Activated naive CD8-positive, alpha-beta T cell treated with anti-CD3 and anti-CD28 coated beads, Interleukin-2, amount 50 U/mL, for 24 hours (primary cell): ENCODE data around the gene PROK1.

Source experiments
- ATAC-seq: fragments of 150-1000 bp; cut with Tn5 transposase; one replicate; pipeline ENCODE4 v1.10.0; 2021
- DNase-seq: peaks from one replicate; pipeline ENCODE4 v3.0.0; 2021
- H3K27ac Mint-ChIP-seq: one replicate; pipeline ENCODE4 v1.8.0; 2021; ENCODE audit warnings: mild to moderate bottlenecking, mixed read lengths
- H3K27me3 Mint-ChIP-seq: one replicate; pipeline ENCODE4 v1.8.0; 2021; ENCODE audit warnings: mixed read lengths
- H3K36me3 Mint-ChIP-seq: one replicate; pipeline ENCODE4 v1.8.0; 2021; ENCODE audit warnings: low read depth, mixed read lengths
- H3K4me1 Mint-ChIP-seq: one replicate; pipeline ENCODE4 v1.8.0; 2021; ENCODE audit warnings: mixed read lengths
- H3K4me3 Mint-ChIP-seq: one replicate; pipeline ENCODE4 v1.8.0; 2021; ENCODE audit warnings: mild to moderate bottlenecking, moderate library complexity, mixed read lengths
- H3K9me3 Mint-ChIP-seq: one replicate; pipeline ENCODE4 v1.8.0; 2021; ENCODE audit warnings: mixed read lengths

Gene PROK1

DNA sequence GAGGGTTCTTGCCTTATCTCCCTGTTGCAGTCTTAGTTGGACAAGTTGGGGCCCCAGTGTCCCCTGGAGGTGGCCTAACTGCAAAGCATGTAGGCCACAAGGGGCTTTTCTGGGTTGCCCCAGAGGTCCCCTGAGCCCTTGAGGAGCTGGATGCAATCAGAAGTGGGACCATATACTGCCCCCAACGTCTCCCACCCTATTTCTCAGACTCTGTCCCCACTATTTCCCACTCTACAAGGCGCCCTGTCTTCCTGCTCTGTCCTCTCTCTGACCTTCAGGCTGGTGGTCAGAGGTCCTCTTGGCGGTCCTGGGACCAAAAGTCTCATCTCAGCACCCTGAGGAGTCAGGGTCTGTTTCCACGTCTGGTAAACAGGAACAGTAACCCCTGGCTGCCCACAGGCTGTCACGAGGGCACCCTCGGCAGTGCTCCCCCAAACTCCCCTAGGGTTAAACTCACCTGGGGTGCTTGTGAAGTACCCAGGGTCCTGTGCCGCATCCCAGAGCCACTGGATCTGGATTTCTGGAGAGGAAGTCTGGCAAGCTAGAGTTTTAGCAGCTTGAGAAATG lies 14.9 kb downstream of the PROK1 start:
- no peaks in the 10 kb centered on the region for H3K9me3 Mint-ChIP-seq
- H3K4me3 Mint-ChIP-seq, result no peak overlapping the region
- H3K4me1 Mint-ChIP-seq, result no peaks in the 10 kb centered on the region
- peaks cover 4% of the 10 kb centered on the region for H3K27me3 Mint-ChIP-seq
- DNase-seq, result no peak
- H3K36me3 Mint-ChIP-seq, result no peaks in the 10 kb centered on the region
- no peak overlapping the region for H3K27ac Mint-ChIP-seq
- ATAC-seq, result no peak

DNA sequence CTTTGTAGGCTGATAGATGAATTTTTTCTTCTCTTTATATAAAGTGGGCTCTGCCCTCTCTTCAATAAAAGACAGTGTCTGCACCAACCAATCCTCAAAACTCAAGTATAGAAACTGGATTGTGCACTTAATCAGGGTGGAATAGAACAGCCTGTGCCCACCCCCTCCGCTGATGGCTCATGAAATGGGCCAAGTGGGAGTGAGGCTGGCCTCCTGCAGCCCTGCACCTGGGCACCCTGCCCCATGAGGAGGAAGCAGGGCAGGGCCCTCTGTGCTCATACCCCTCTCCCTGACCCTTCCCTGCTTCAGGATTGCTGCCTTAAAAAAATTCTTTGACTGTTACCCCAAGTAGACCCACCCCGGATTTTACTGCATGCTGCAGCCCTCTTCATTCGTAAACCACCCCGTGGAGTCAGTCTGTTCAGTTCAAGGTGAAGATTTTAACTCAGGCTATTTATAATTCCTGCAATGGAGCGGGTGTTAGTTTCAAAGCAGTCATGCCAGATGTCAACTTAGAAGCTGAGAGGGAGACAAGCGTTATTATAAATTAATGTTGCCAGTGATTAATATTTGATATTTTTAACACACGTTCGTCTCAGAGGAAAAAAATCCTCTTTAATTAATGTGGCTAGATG lies 15.8 kb downstream of the PROK1 start:
- Mint-ChIP-seq H3K4me3 (no peak overlapping the region), H3K36me3 (no peaks in the 10 kb centered on the region), H3K4me1 (no peaks in the 10 kb centered on the region), H3K9me3 (no peaks in the 10 kb centered on the region), H3K27me3 (peaks cover 4% of the 10 kb centered on the region), H3K27ac (no peak overlapping the region)
- ATAC-seq (no peak), DNase-seq (no peak)

DNA sequence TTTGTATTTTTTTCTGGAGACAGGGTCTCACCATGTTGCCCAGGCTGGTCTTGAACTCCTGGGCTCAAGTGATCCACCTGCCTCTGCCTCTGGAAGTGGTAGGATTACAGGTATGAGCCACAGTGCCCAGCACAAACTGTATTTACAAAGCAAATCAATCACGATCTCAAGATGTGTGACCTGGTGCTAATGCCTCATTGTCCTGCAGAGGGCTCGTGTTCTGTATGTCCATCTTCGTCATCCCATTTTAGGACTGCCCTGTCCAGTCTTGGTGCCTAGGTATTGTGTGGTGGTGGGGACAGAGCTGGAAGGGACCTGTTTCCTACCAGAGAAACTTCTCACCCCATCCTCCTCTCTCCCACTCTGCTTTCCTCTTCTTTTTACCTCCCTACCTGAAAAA lies 20.2 kb downstream of the PROK1 start:
- Mint-ChIP-seq H3K4me3 (no peak overlapping the region), H3K4me1 (no peaks in the 10 kb centered on the region), H3K9me3 (no peaks in the 10 kb centered on the region), H3K27ac (no peak overlapping the region), H3K36me3 (no peaks in the 10 kb centered on the region), H3K27me3 (peaks cover 7% of the 10 kb centered on the region)
- DNase-seq (no peak), ATAC-seq (no peak)

DNA sequence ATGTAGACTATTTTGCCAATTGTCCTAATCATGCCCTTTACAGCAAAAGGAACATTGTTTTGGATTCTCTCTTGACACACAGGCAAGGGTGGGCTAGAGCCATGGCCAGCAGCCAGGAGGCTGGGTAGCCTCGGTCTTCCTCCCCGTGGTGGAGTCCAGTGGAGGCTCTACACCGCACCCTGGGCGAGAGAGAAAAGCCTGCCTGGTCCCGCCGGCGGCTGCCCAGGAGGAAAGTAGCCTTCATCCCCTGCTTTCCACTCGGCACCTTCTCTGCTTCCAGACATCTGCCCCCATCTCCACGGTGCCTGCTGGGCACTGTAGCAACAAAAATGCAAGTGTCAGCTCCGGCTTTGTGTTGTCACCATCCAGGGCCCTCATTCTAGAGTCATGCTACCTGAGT lies 21.6 kb downstream of the PROK1 start:
- Mint-ChIP-seq H3K27me3 (peaks cover 7% of the 10 kb centered on the region), H3K4me3 (no peak overlapping the region), H3K4me1 (peaks cover 4% of the 10 kb centered on the region), H3K36me3 (no peaks in the 10 kb centered on the region), H3K27ac (no peak overlapping the region), H3K9me3 (no peaks in the 10 kb centered on the region)
- ATAC-seq (no peak), DNase-seq (no peak)

DNA sequence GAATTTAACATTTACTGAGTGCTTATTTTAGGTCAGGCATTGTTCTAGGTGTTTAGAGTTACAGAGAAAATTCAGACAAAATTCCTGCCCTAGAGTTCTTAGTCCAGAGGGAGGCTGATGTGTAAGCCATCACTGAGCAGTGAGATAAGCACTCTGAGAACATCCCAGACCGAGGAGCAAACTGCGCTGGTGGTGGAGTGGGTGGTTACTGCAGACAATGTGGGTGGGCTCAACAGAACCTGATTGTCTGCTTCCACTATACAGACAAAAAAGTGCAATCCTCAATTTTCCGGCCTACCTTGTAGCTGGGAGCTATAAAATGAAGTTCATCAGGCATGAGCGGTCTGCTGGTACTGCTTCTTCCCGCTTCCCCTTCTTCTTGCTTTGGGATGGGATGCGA lies 23.5 kb downstream of the PROK1 start:
- no peak for ATAC-seq
- Mint-ChIP-seq H3K9me3 (no peaks in the 10 kb centered on the region), H3K36me3 (no peaks in the 10 kb centered on the region), H3K27ac (no peak overlapping the region), H3K27me3 (peaks cover 5% of the 10 kb centered on the region), H3K4me1 (peaks cover 6% of the 10 kb centered on the region), H3K4me3 (no peak overlapping the region)
- DNase-seq, result no peak

DNA sequence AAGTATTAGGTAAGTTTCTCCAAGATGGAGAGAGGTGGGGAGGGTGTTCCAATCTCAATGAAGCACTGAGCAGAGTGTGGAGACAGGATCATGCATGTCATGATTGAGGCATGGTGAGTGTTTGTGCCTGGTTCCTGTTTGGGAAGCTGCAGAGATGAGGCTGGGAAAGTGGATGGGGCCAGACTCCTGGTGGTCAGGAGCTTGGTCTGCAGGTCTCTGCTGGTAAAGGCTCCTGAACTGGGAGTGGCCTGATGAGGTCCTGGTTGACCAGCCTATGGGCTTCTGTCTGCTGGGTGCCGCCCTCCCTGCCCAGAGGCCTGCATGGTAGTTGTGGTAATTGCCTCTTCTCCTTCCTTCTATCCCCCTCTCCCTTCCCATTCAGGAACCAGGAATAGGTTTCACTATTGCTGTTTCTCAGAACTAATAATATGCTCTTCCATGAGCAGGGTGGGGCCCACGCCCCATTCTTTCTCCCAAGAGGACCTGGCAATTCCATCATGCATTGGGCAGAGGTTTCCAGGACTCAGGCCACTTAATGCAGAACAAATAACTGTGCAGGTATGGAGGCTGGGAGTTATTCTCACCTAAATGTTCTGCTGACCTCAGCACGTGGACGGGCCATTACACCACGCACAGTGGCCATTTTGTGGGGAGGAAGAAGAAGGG lies 24.5 kb downstream of the PROK1 start:
- no peaks in the 10 kb centered on the region for H3K9me3 Mint-ChIP-seq
- peaks cover 6% of the 10 kb centered on the region for H3K4me1 Mint-ChIP-seq
- H3K4me3 Mint-ChIP-seq, result no peak overlapping the region
- H3K36me3 Mint-ChIP-seq, result no peaks in the 10 kb centered on the region
- H3K27me3 Mint-ChIP-seq, result peaks cover 5% of the 10 kb centered on the region
- no peak overlapping the region for H3K27ac Mint-ChIP-seq
- no peak for ATAC-seq
- DNase-seq, result no peak

DNA sequence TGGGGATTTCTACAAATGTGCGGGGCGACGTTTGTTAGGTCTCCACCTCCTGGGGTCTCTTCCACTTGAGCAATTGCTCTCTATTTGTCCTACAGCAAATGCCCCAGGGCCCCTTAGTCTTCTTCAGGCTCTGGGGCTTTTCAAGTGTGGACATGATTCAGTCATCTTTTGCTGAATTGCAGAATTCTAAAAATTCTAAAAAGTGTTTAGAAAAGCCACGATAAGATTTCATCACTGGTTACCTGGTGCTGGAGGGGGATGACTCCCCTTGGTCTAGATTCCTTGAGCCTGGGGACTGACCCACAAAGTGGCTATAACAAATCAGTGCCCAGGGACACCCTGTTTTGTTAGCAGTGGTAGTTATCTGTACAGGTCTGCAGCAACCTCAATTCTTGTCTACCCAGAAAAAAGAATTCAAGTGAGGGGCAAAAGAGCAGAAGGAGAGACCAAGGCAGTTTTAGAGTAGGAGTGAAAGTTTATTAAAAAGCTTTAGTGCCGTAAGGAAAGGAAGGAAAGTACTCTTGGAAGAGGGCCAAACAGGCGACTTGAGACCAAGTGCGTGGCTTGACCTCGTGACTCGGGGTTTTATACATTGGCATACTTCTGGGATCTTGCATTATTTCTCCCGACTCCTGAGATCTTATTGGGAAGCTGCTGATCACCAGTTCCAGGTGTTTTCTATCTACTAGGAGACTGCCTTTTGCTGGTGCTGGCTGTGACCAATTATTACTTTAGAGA lies 25.2 kb downstream of the PROK1 start:
- H3K27ac Mint-ChIP-seq, result no peak overlapping the region
- ATAC-seq, result no peak
- no peak overlapping the region for H3K4me3 Mint-ChIP-seq
- H3K36me3 Mint-ChIP-seq, result no peaks in the 10 kb centered on the region
- peaks cover 6% of the 10 kb centered on the region for H3K4me1 Mint-ChIP-seq
- H3K9me3 Mint-ChIP-seq, result no peaks in the 10 kb centered on the region
- no peak for DNase-seq
- H3K27me3 Mint-ChIP-seq, result peaks cover 2% of the 10 kb centered on the region

DNA sequence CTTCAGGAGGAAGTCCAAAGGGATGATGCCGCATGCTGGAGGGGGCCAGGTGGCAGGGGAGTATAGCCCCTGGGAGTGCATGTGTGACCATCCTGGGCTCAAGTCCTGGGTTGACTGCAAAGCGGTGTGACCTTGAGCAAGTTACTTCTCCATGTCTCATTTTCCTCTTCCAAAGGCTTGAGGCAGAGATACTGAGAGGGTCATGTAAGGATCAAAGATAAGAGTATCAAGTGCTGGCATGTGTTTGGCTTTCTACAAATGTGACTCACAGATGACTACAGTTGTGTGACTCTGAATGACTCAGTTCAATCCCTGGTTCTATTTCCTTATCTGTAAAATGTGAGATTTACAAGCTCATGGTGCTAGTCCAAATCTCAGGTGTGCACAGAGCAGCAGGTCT lies 26.1 kb downstream of the PROK1 start:
- H3K4me1 Mint-ChIP-seq, result peaks cover 6% of the 10 kb centered on the region
- H3K27me3 Mint-ChIP-seq, result peaks cover 2% of the 10 kb centered on the region
- DNase-seq, result no peak
- no peaks in the 10 kb centered on the region for H3K36me3 Mint-ChIP-seq
- peak; percentile 83 for ATAC-seq
- H3K4me3 Mint-ChIP-seq, result no peak overlapping the region
- no peak overlapping the region for H3K27ac Mint-ChIP-seq
- no peaks in the 10 kb centered on the region for H3K9me3 Mint-ChIP-seq

DNA sequence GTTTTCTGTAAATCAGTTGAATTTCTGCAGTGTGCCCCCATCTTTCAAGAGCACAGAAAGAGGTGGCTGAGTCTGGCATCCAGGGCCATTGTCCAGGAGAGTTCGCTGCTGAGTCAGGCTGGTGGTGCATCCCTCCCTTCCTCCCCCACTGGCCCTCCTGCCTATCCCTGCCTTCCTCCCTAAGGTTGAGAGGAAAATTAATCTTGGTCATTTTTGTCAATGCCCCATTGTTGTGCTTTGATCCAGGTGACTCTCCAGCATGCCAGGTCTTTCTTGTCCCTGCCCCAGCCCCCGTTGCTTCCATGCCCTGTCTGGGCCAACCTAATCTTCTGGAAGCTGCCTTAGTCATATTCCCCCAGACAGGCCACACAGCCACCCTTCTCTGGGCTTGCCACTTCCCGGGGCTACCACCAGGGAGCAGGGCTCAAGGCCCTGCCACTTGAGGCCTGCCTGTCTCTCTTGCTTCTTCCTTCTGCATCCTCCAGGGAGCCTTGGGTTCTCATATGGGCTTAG lies 26.6 kb downstream of the PROK1 start:
- Mint-ChIP-seq H3K4me3 (no peak overlapping the region), H3K27ac (no peak overlapping the region), H3K27me3 (peaks cover 2% of the 10 kb centered on the region), H3K4me1 (peaks cover 6% of the 10 kb centered on the region), H3K9me3 (no peaks in the 10 kb centered on the region), H3K36me3 (no peaks in the 10 kb centered on the region)
- no peak for DNase-seq
- ATAC-seq, result no peak

DNA sequence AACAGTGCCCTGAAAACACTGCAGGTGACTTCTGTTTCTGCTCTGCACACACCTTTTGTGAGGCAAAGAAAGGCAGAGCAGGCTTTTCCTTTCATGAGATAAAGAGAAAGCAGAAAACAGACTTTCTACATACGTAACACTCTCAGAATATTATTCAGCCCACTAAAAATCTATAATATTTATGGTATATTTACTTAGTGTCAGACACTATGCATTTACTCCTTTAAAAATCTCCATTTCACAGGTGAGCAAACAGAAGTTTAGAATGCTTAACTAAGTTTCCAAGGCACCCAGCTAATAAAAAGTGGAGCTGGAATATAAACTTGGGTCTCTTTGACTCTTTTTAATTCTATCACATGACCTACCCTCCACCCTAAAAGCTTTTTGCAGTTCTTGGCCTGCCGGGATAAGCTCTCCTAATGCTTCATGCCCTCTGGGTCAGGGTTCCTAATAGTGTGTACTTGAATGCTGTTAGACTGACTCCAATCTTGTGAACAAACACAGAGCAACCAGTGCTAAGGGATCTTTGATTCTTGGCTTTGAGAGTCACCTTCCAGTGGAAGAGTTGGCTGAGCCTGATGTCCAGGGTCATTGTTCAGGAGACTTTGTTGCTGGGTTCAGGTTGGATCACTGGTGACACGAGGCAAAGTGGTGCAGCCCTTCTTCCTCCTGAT lies 27.2 kb downstream of the PROK1 start:
- H3K9me3 Mint-ChIP-seq, result no peaks in the 10 kb centered on the region
- ATAC-seq, result no peak
- DNase-seq, result no peak
- H3K27me3 Mint-ChIP-seq, result peaks cover 2% of the 10 kb centered on the region
- H3K27ac Mint-ChIP-seq, result no peak overlapping the region
- no peak overlapping the region for H3K4me3 Mint-ChIP-seq
- no peaks in the 10 kb centered on the region for H3K36me3 Mint-ChIP-seq
- H3K4me1 Mint-ChIP-seq, result peaks cover 6% of the 10 kb centered on the region

DNA sequence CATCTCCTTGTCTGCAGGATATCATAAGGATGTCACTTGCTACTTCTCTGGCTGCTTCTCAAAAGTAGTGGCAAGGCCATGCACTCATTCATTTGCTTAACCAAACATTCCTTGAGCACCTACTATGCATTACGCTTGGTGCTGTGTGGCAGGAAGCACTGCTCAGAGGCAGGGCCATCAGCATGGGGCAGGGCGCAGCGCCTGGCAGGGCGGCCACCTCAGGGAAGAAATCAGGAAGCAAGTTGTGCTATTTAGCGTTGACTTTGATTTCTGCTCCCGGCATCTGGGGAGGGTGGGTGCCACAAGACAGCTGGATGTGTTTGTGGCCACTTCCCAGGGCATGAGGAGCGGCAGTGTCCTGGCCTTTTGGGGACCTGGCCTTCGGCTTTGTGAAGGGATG lies 27.9 kb downstream of the PROK1 start:
- H3K4me3 Mint-ChIP-seq, result no peak overlapping the region
- H3K4me1 Mint-ChIP-seq, result peaks cover 8% of the 10 kb centered on the region
- no peak for ATAC-seq
- no peak for DNase-seq
- H3K27ac Mint-ChIP-seq, result no peak overlapping the region
- H3K27me3 Mint-ChIP-seq, result peaks cover 7% of the 10 kb centered on the region
- no peaks in the 10 kb centered on the region for H3K36me3 Mint-ChIP-seq
- no peaks in the 10 kb centered on the region for H3K9me3 Mint-ChIP-seq

DNA sequence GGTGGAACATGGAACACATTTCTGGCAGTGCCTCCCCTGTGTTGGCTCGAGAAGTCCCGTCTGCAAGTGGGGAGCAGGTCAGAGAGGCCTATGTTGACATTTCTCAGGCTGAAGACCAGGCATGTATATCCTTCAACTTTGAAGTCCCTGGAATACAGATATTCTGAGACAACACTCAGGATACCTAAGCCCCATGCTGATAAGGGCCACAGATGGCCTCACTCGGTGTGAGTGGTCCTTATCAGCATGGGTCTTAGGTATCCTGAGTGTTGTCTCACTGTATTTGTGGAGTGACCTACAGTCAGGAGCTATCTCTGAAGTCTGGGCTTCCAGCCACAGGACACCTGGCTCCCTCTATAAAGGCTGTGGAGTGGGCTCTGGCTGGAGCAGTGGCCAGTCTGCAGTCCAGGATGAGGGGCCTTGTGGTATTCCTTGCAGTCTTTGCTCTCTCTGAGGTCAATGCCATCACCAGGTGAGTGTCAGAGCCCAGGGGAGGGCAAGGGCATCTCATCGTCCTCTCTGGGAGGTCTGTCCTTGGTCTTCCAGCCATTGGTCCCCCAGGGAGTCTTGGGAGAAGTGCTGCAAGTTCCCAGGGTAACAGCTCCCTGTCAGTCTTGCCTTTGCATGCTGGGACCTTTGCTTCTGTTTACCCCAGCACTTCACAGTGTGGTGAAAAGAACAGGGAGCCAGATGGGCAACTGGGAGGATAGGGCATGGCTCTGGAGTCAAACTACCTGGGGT lies 29.6 kb downstream of the PROK1 start:
- Mint-ChIP-seq H3K27me3 (peaks cover 10% of the 10 kb centered on the region), H3K4me3 (no peak overlapping the region), H3K27ac (no peak overlapping the region), H3K9me3 (no peaks in the 10 kb centered on the region), H3K36me3 (no peaks in the 10 kb centered on the region), H3K4me1 (peaks cover 8% of the 10 kb centered on the region)
- ATAC-seq (no peak), DNase-seq (no peak)

DNA sequence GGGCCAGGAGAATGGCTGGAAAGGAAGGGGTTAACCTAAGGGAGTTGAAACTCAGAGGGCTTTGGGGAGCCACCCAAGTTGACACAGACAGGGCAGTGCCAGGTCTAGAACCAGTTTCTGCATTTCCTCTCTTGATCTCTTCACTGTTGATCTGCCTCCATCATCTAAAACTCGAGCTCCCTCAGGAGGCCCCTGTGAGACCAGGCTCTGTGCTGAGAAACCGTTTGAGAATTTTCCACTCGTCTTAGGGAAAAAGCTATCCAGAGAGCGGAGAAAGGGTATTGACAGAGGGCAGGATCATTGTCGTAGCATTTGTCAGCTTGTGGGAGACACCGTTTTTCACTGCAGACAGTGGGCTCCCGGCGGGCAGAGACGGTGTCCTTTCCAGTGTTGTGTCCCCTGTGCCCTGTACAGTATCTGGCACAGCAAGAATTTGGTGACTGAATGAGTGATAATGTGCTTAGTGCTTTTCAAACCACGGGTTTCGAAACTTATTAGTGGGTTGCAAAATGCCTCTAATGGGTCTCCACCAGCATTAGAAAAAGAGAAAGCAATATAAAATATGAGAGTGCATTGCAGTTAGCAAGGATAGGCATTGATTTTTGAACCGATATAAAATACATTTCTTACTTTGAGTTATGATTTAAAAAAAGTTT lies 31.1 kb downstream of the PROK1 start:
- H3K4me3 Mint-ChIP-seq, result no peak overlapping the region
- H3K27ac Mint-ChIP-seq, result no peak overlapping the region
- no peaks in the 10 kb centered on the region for H3K9me3 Mint-ChIP-seq
- peaks cover 4% of the 10 kb centered on the region for H3K4me1 Mint-ChIP-seq
- no peaks in the 10 kb centered on the region for H3K36me3 Mint-ChIP-seq
- H3K27me3 Mint-ChIP-seq, result peaks cover 11% of the 10 kb centered on the region
- ATAC-seq (no peak), DNase-seq (no peak)
